SU-DHL-6 (cell line): Measurements from ENCODE around the gene PTTG1IP.

Experiments used
- H2AFZ ChIP-seq: fragments of 200-600 bp; sonication (generic); 2 replicates; pipeline ENCODE4 v1.6.1; 2014; ENCODE audit warnings: low read depth, mild to moderate bottlenecking, moderate library complexity, mixed read lengths, antibody characterized with exemption, low read length; ENCODE audit not compliant: severe bottlenecking
- H3F3A ChIP-seq: fragments of 200-600 bp; shearing (Covaris generic); 2 replicates; pipeline ENCODE4 v1.6.0; 2016; ENCODE audit warnings: antibody characterized with exemption, mild to moderate bottlenecking; ENCODE audit not compliant: insufficient read depth
- H3K27ac ChIP-seq: fragments of 200-600 bp; sonication (generic); 2 replicates; pipeline ENCODE4 v1.5.1; 2016; ENCODE audit warnings: low read depth, mild to moderate bottlenecking, low read length, moderate library complexity, mixed read lengths
- H3K27me3 ChIP-seq: fragments of 200-600 bp; sonication (generic), shearing (Covaris generic); 2 replicates; pipeline ENCODE4 v1.6.0; 2014; ENCODE audit warnings: mild to moderate bottlenecking, low read length
- H3K36me3 ChIP-seq: fragments of 200-600 bp; sonication (generic); 2 replicates; pipeline ENCODE4 v1.6.1; 2014; ENCODE audit warnings: mild to moderate bottlenecking, low read length, mixed read lengths
- H3K4me2 ChIP-seq: fragments of 300-600, 200-600 bp; shearing (Covaris generic), sonication (generic); 2 replicates; pipeline ENCODE4 v1.6.0; 2014; ENCODE audit warnings: low read length, low read depth, mild to moderate bottlenecking; ENCODE audit not compliant: poor library complexity, severe bottlenecking
- H3K4me3 ChIP-seq: fragments of 200-600 bp; sonication (generic); 2 replicates; pipeline ENCODE4 v1.5.1; 2014; ENCODE audit warnings: antibody characterized with exemption, low read length, mild to moderate bottlenecking, mixed read lengths; ENCODE audit not compliant: insufficient read depth, poor library complexity, severe bottlenecking
- H3K79me2 ChIP-seq: fragments of 200-600 bp; sonication (generic); 2 replicates; pipeline ENCODE4 v1.6.1; 2014; ENCODE audit warnings: mild to moderate bottlenecking, low read length, moderate library complexity; ENCODE audit not compliant: insufficient read depth
- H3K9ac ChIP-seq: fragments of 200-600 bp; sonication (generic); 2 replicates; pipeline ENCODE4 v1.7.0; 2014; ENCODE audit warnings: mild to moderate bottlenecking, low read length
- H3K9me2 ChIP-seq: fragments of 200-600 bp; sonication (generic); replicated peaks from 2 replicates; pipeline ENCODE4 v1.6.1; 2014; ENCODE audit warnings: low read length; ENCODE audit not compliant: insufficient read depth
- H3K9me3 ChIP-seq: fragments of 200-600 bp; sonication (generic); 2 replicates; pipeline ENCODE4 v1.6.1; 2014; ENCODE audit warnings: low read length, mixed read lengths; ENCODE audit not compliant: insufficient read depth
- H4K20me1 ChIP-seq: fragments of 200-600 bp; sonication (generic); 2 replicates; pipeline ENCODE4 v1.6.1; 2014; ENCODE audit warnings: low read depth, mild to moderate bottlenecking, antibody characterized with exemption, low read length, moderate library complexity, mixed read lengths
- EZH2phosphoT487 ChIP-seq: fragments of 200-600 bp; sonication (generic), shearing (Covaris generic); conservative IDR thresholded peaks from 2 replicates; pipeline ENCODE4 v1.6.1; 2018; ENCODE audit warnings: mild to moderate bottlenecking, antibody characterized with exemption, low read length, moderate library complexity, mixed read lengths
- TF ChIP-seq, protein P1 (sequence below): fragments of 200-600 bp; sonication (generic); IDR thresholded peaks from one replicate; pipeline ENCODE4 v1.5.1; 2017; ENCODE audit warnings: antibody characterized with exemption, mild to moderate bottlenecking, low read length, moderate library complexity; ENCODE audit not compliant: insufficient read depth, poor library complexity, severe bottlenecking

Gene PTTG1IP

DNA sequence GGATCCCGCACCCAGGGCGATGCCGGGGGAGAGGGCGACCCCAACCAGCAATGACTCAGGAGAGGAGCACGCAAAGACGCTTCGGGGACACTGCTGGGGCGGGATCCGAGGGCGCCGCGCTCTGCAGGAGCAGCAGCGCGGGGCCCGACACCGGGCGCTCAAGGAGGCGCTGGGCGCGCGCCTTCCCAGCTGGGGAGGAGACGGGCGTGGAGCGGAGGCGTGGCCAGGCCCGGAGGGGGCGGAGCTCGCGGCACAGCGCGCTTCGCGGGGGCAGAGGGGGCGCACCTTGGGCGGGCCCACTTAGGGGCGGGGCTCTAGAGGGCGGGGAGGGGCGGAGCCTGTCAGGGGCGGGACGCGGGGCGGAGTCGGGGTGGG is 56.0 kb downstream of the PTTG1IP start:
- Histone ChIP-seq H3K9me2 (no peaks in the 10 kb centered on the region), H2AFZ (no peak overlapping the region), H3K9me3 (peaks cover 5% of the 10 kb centered on the region; the same call in 1 of the 2 replicates), H3K4me3 (peak overlapping the region; percentile 65), H3K27ac (no peak overlapping the region; the same call in 1 of the 2 replicates), H3K9ac (peak overlapping the region; percentile 70), H4K20me1 (no peaks in the 10 kb centered on the region), H3K79me2 (peaks cover 47% of the 10 kb centered on the region), H3K4me2 (peak overlapping the region; percentile 64), H3K27me3 (no peaks in the 10 kb centered on the region), H3K36me3 (no peaks in the 10 kb centered on the region; the same call in 1 of the 2 replicates), H3F3A (0 out of 2 replicates have a peak, but pooled peaks cover 3% of the 10 kb centered on the region)
- no peak for TF ChIP-seq EZH2phosphoT487
- TF ChIP-seq, protein P1, sequence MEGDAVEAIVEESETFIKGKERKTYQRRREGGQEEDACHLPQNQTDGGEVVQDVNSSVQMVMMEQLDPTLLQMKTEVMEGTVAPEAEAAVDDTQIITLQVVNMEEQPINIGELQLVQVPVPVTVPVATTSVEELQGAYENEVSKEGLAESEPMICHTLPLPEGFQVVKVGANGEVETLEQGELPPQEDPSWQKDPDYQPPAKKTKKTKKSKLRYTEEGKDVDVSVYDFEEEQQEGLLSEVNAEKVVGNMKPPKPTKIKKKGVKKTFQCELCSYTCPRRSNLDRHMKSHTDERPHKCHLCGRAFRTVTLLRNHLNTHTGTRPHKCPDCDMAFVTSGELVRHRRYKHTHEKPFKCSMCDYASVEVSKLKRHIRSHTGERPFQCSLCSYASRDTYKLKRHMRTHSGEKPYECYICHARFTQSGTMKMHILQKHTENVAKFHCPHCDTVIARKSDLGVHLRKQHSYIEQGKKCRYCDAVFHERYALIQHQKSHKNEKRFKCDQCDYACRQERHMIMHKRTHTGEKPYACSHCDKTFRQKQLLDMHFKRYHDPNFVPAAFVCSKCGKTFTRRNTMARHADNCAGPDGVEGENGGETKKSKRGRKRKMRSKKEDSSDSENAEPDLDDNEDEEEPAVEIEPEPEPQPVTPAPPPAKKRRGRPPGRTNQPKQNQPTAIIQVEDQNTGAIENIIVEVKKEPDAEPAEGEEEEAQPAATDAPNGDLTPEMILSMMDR: no peak

- H3K27ac ChIP-seq: no peak overlapping the region
- H3K4me2 ChIP-seq: peak overlapping the region; percentile 64
- peaks cover 53% of the 10 kb centered on the region for H3K79me2 ChIP-seq
- H4K20me1 ChIP-seq: no peaks in the 10 kb centered on the region
- no peaks in the 10 kb centered on the region for H3K36me3 ChIP-seq
- TF ChIP-seq, protein P1: no peak
- no peak for TF ChIP-seq EZH2phosphoT487
- H3F3A ChIP-seq: 0 out of 2 replicates have a peak, but pooled peaks cover 3% of the 10 kb centered on the region
- H2AFZ ChIP-seq: no peak overlapping the region
- H3K27me3 ChIP-seq: no peaks in the 10 kb centered on the region
- H3K4me3 ChIP-seq: peak overlapping the region; percentile 65
- H3K9me2 ChIP-seq: no peaks in the 10 kb centered on the region
- no peak overlapping the region for H3K9ac ChIP-seq
- 0 out of 2 replicates have a peak, but pooled peaks cover 3% of the 10 kb centered on the region for H3K9me3 ChIP-seq
Measured at GRCh38 chr21:44816761-44817505, 56.6 kb downstream of the PTTG1IP start.

GRCh38 chr21:44815852-44816628 is 57.5 kb downstream of the PTTG1IP start:
- H2AFZ ChIP-seq: no peak overlapping the region
- no peak overlapping the region for H3K4me3 ChIP-seq
- no peak overlapping the region for H3K9ac ChIP-seq
- H3K36me3 ChIP-seq: no peaks in the 10 kb centered on the region
- no peaks in the 10 kb centered on the region for H3K27me3 ChIP-seq
- TF ChIP-seq, protein P1: no peak
- TF ChIP-seq EZH2phosphoT487: no peak
- peaks cover 61% of the 10 kb centered on the region for H3K79me2 ChIP-seq
- H3K4me2 ChIP-seq: no peak overlapping the region
- H3K27ac ChIP-seq: no peak overlapping the region
- H4K20me1 ChIP-seq: no peaks in the 10 kb centered on the region
- H3F3A ChIP-seq: 0 out of 2 replicates have a peak, but pooled peaks cover 3% of the 10 kb centered on the region
- no peaks in the 10 kb centered on the region for H3K9me2 ChIP-seq
- H3K9me3 ChIP-seq: no peaks in the 10 kb centered on the region
